PC-9 (cell line): ENCODE data around the gene ZBTB14.

Source experiments
- CTCF ChIP-seq: fragments of 200-600 bp; sonication (generic); conservative IDR thresholded peaks from 2 replicates; pipeline ENCODE4 v1.6.1; 2017; ENCODE audit warnings: mixed run types, antibody characterized with exemption, mild to moderate bottlenecking, moderate library complexity
- EZH2 ChIP-seq: fragments of 200-600 bp; sonication (generic); IDR thresholded peaks from 2 replicates; pipeline ENCODE4 v1.8.0; 2017; ENCODE audit warnings: antibody characterized with exemption, low read depth

GRCh38 chr18:5239447-5239846, 56.1 kb downstream of the ZBTB14 start:
- TF ChIP-seq EZH2 (no peak), CTCF (no peak)
